ENCODE measurements around the gene TNS2. TPM values are rescaled to one million over a fixed set of nuclear protein-coding genes. Genes with fewer than 3 reads are reported as not detected.

The TNS2 gene
- total and polyA plus RNA-seq, 2 of the 13 experiments (the other 11 are each of a cell fraction or from before 2014, with no cell fraction given): 8.9 to 20.4 TPM

- TF ChIP-seq KAT2B (IDR thresholded peaks at IDR 0.05; ENCODE audit: borderline replicate concordance, low read depth, low read length) (no peak), KDM4B (CRISPR knock-in tag; IDR thresholded peaks at IDR 0.05) (no peak), LRRFIP1 (CRISPR knock-in tag; conservative IDR thresholded peaks at IDR 0.05) (no peak), PBX2 (CRISPR knock-in tag; IDR thresholded peaks at IDR 0.05) (no peak), NFATC3 (CRISPR knock-in tag; IDR thresholded peaks at IDR 0.05) (no peak), SOX13 (IDR thresholded peaks at IDR 0.05) (no peak), SOX13 (CRISPR knock-in tag; conservative IDR thresholded peaks at IDR 0.05 in 1 of 2, IDR thresholded peaks at IDR 0.05 in 1 of 2) (peak in 1 of 2 experiments; percentile 67; a peak in 2 of 4 replicates), JUNB (CRISPR knock-in tag; IDR thresholded peaks at IDR 0.05; ENCODE audit: borderline replicate concordance) (no peak), STAT5B (CRISPR knock-in tag; IDR thresholded peaks at IDR 0.05) (no peak), BCL3 (CRISPR knock-in tag; IDR thresholded peaks at IDR 0.05) (0 out of 2 replicates have a peak, but pooled peaks have one; percentile 7), BRCA1 (CRISPR knock-in tag; IDR thresholded peaks at IDR 0.05) (no peak), HOXA9 (CRISPR knock-in tag; IDR thresholded peaks at IDR 0.05; ENCODE audit: borderline replicate concordance) (no peak), SUZ12 (IDR thresholded peaks at IDR 0.05; ENCODE audit: low read depth, low read length) (no peak), ZNF512 (CRISPR knock-in tag; IDR thresholded peaks at IDR 0.05) (no peak), SMARCE1 (IDR thresholded peaks at IDR 0.05; ENCODE audit: borderline replicate concordance) (no peak), FOXJ3 (CRISPR knock-in tag; IDR thresholded peaks at IDR 0.05; ENCODE audit: borderline replicate concordance) (peak; percentile 63; the same call in 1 of the 2 replicates), ZNF180 (CRISPR knock-in tag; IDR thresholded peaks at IDR 0.05; ENCODE audit: borderline replicate concordance, low read depth) (no peak), RNF2 (conservative IDR thresholded peaks at IDR 0.05; ENCODE audit: low read depth) (no peak), ZBTB14 (CRISPR knock-in tag; IDR thresholded peaks at IDR 0.05) (no peak), TBX3 (IDR thresholded peaks at IDR 0.05; ENCODE audit: borderline replicate concordance) (no peak)
These were observed 54.0 kb downstream of the TNS2 start (continued) for GRCh38 chr12:53103860-53104305.

Data from HepG2 (cell line).